Naive B cell (primary cell): Measurements from ENCODE around the gene KRT25. TPM values are rescaled to one million over a fixed set of nuclear protein-coding genes. Genes with fewer than 3 reads are reported as not detected.

Experiments used
- ATAC-seq, 2 donors: fragments of 150-1000 bp; cut with Tn5 transposase; 2 replicates each; pipeline ENCODE4 v1.10.0; 2021; ENCODE audit warnings: low read depth in 2 of 2, mild to moderate bottlenecking in 2 of 2, moderate library complexity in 2 of 2
- DNase-seq: peaks from one replicate; pipeline ENCODE4 v3.0.0; 2022
- H3K27ac Mint-ChIP-seq, 6 donors: one replicate each; pipeline ENCODE4 v1.8.0; 2020 to 2022; ENCODE audit warnings: mild to moderate bottlenecking in 6 of 6, mixed read lengths in 6 of 6, moderate library complexity in 5 of 6, inconsistent platforms in 2 of 6
- H3K27me3 Mint-ChIP-seq, 3 donors: one replicate each; pipeline ENCODE4 v1.8.0; 2021 to 2022; ENCODE audit warnings: mixed read lengths in 3 of 3, mild to moderate bottlenecking in 1 of 3
- H3K36me3 Mint-ChIP-seq, 2 donors: one replicate each; pipeline ENCODE4 v1.8.0; 2020 to 2022; ENCODE audit warnings: mixed read lengths in 2 of 2, inconsistent platforms in 1 of 2, mild to moderate bottlenecking in 1 of 2
- H3K4me1 Mint-ChIP-seq, 3 donors: one replicate each; pipeline ENCODE4 v1.8.0; 2020 to 2022; ENCODE audit warnings: mixed read lengths in 3 of 3, inconsistent platforms in 1 of 3, mild to moderate bottlenecking in 1 of 3, moderate library complexity in 1 of 3
- H3K4me3 Mint-ChIP-seq, 8 donors: one replicate each; pipeline ENCODE4 v1.8.0; 2020 to 2022; ENCODE audit warnings: mild to moderate bottlenecking in 8 of 8, mixed read lengths in 8 of 8, moderate library complexity in 8 of 8, inconsistent platforms in 2 of 8
- H3K9me3 Mint-ChIP-seq, 7 donors: one replicate each; pipeline ENCODE4 v1.8.0; 2020 to 2022; ENCODE audit warnings: mixed read lengths in 7 of 7, mild to moderate bottlenecking in 5 of 7, inconsistent platforms in 2 of 7, moderate library complexity in 1 of 7
- polyA plus RNA-seq, 6 donors: library from polyadenylated mRNA; unstranded; fragments of 300-500 nt; fragmentation: Illumina TruSeq; gene quantifications; one replicate each; pipeline ENCODE4 v1.2.3, GENCODE V29; 2021; ENCODE audit warnings: low read depth in 6 of 6

The KRT25 gene
- polyA plus RNA-seq, 6 donors from 2014 or later, result not detected

DNA sequence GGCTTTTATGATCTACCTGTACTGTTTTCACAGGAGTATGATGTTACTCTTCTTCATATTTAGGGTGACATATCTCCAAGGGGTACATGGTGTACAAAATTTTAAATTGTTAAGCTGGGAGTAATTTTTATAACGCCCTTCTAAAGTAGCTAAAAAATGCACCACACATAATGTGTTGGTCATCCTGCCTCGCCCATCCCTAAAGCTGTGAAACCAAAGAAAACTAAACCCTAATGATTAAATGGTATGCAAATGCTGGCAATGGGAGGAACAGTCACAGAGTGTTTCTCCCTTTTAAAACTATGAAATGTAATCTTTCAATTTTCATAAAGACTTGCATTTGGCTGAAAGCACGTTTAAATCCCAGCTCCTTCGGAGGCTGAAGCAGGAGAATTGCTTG, 49.5 kb downstream of the KRT25 start:
- no peak for ATAC-seq

DNA sequence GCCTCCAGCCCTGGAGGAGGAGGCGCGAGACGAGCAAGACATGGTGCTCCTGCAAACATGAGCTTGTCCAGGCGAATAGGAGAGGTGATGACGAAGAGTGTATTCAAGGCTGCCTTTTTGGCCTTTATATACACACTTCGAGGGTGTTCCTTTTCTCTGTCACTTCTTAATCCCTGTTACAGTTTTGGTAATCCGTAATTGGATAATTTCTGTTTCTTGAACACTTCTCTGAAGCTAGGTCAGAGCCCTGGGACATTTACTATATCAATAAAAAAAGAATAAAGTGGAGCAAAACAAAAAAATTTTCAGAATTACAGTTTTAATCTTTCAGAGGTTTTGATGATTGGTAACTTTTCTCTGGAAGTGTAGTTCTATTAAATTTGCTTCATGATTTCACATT, 51.5 kb downstream of the KRT25 start, which contains the start of gene KRT24:
Gene KRT24 (minus strand): TSS at position 101 of the 400 bp plus-strand sequence. CDS start 59 bp downstream, at position 42.
- H3K4me1 Mint-ChIP-seq, result peaks cover 0 to 3% (median 0%) of the 10 kb centered on the region in 3 donors
- DNase-seq (no peak), ATAC-seq (no peak)
- H3K4me3 Mint-ChIP-seq, result no peak within 1 kb of the TSS
- H3K27ac Mint-ChIP-seq, result no peak within 1 kb of the TSS
- peaks cover 33 to 51% (median 33%) of the 10 kb centered on the region in 3 donors for H3K27me3 Mint-ChIP-seq
- no peaks in the 10 kb centered on the region for H3K9me3 Mint-ChIP-seq
- no peaks in the 10 kb centered on the region for H3K36me3 Mint-ChIP-seq

More for the DNA sequence above, 49.5 kb downstream of the KRT25 start:
- Mint-ChIP-seq H3K27me3 (peaks cover 33 to 41% (median 34%) of the 10 kb centered on the region in 3 donors), H3K4me3 (no peak overlapping the region), H3K4me1 (peaks cover 0 to 3% (median 0%) of the 10 kb centered on the region in 3 donors), H3K36me3 (no peaks in the 10 kb centered on the region), H3K9me3 (no peaks in the 10 kb centered on the region), H3K27ac (no peak overlapping the region)
- no peak for DNase-seq

DNA sequence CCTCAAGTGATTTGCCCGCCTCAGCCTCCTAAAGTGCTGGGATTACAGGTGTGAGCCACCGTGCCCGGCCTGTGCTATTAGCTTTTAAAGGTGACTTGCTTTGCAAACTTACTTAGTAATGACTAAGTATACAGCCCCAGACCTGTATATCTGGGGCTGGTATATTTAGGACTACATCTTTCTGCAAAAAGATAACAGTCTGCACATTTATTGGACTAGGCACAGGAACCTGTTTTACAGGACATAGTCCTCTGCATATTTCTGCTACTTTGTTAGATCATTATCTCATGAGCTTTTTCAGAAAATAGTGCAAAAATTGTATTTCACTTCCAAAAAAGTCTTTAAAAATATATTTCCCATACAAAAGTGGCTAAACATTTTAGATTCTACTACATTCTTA, 52.9 kb downstream of the KRT25 start:
- Mint-ChIP-seq H3K4me3 (no peak overlapping the region), H3K4me1 (no peaks in the 10 kb centered on the region), H3K27me3 (peaks cover 20 to 50% (median 24%) of the 10 kb centered on the region in 3 donors), H3K27ac (no peak overlapping the region), H3K36me3 (no peaks in the 10 kb centered on the region), H3K9me3 (no peaks in the 10 kb centered on the region)
- no peak for ATAC-seq
- DNase-seq, result no peak

DNA sequence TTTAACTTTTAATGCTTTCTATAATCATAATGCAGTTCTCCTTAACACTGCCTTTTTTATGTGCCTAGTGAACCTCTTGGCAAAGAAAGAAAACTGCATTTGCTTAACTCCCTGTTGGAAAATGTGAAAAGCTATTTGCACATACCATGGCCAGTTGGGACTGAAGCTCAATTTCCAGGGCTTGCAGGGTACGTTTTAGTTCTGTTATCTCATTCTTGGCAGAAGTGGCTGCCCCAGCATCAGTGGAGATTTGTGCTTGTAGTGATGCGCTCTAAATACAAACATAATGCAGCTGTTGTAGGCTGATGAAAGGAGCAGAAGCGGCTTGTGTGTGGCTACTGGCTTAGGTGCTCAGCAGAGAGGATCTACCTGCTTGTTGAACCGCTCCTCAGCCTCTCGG, 55.3 kb downstream of the KRT25 start:
- no peak for DNase-seq
- peaks cover 20 to 59% (median 30%) of the 10 kb centered on the region in 3 donors for H3K27me3 Mint-ChIP-seq
- no peak overlapping the region for H3K4me3 Mint-ChIP-seq
- H3K36me3 Mint-ChIP-seq, result no peaks in the 10 kb centered on the region
- H3K4me1 Mint-ChIP-seq, result no peaks in the 10 kb centered on the region
- ATAC-seq, result no peak
- H3K9me3 Mint-ChIP-seq, result no peaks in the 10 kb centered on the region
- peak overlapping the region in 1 of 6 donors; percentile 43 for H3K27ac Mint-ChIP-seq

DNA sequence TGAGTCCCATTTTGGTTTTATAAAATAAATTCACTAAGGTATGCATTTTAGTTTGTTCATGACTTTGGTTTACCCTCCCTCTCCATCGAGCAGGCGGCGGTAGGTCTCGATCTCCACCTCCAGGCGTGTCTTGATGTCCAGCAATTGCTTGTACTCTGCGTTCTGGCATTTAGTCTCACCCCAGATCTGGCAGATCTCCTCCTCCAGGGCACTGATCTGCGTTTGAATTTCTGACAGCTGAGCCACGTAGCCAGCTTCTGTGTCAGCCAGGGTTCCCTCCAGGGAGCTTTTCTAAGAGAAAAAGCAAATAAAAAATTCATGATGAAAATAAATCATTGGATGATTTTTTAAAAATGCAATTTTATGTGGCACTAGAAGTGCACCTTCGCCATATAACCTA, 55.8 kb downstream of the KRT25 start:
- no peaks in the 10 kb centered on the region for H3K36me3 Mint-ChIP-seq
- H3K4me1 Mint-ChIP-seq, result no peaks in the 10 kb centered on the region
- no peak for ATAC-seq
- H3K27me3 Mint-ChIP-seq, result peaks cover 24 to 59% (median 30%) of the 10 kb centered on the region in 3 donors
- no peak overlapping the region for H3K4me3 Mint-ChIP-seq
- no peak for DNase-seq
- H3K27ac Mint-ChIP-seq, result no peak overlapping the region
- H3K9me3 Mint-ChIP-seq, result no peaks in the 10 kb centered on the region

Other genes starting within 250 kb of the KRT25 start
- gene CCR7, start 189.9 kb downstream of the KRT25 start, polyA plus RNA-seq, result 100 to 1,000 TPM; 442 to 802 (median 622) TPM
- 100 to 1,000 TPM; 211 to 267 (median 255) TPM for gene SMARCE1, start 107.5 kb downstream of the KRT25 start, polyA plus RNA-seq
- gene KRT222, start 90.2 kb downstream of the KRT25 start, polyA plus RNA-seq, result not detected
- not detected for gene KRT24, start 51.6 kb downstream of the KRT25 start, polyA plus RNA-seq
- not detected for gene KRT26, start 16.9 kb upstream of the KRT25 start, polyA plus RNA-seq
- gene KRT27, start 27.2 kb upstream of the KRT25 start, polyA plus RNA-seq, result under 1 TPM in 1 of 6 donors, not detected in 5; 0.53 TPM
- not detected for gene KRT28, start 44.6 kb upstream of the KRT25 start, polyA plus RNA-seq
- 100 to 1,000 TPM; 194 to 275 (median 232) TPM for gene KRT10, start 67.3 kb upstream of the KRT25 start, polyA plus RNA-seq
- not detected for gene KRT12, start 111.9 kb upstream of the KRT25 start, polyA plus RNA-seq
- gene KRT20, start 129.9 kb upstream of the KRT25 start, polyA plus RNA-seq, result not detected
- gene KRT23, start 182.3 kb upstream of the KRT25 start, polyA plus RNA-seq, result under 1 TPM in 1 of 6 donors, not detected in 5; 0.19 TPM
- gene KRT39, start 211.6 kb upstream of the KRT25 start, polyA plus RNA-seq, result not detected
- gene KRT40, start 229.0 kb upstream of the KRT25 start, polyA plus RNA-seq, result not detected
- not detected for gene KRTAP3-3, start 238.8 kb upstream of the KRT25 start, polyA plus RNA-seq
- not detected for gene KRTAP3-2, start 244.6 kb upstream of the KRT25 start, polyA plus RNA-seq